ENCODE results near the gene TNKS1BP1.

- TF ChIP-seq POLR2A (IDR thresholded peaks at IDR 0.05) (no peak), CTCF (IDR thresholded peaks at IDR 0.05) (no peak)
Observed at GRCh38 chr11:57344826-57345225, 20.1 kb upstream of the TNKS1BP1 start.

Data from transverse colon (tissue), 3 donors.